Measurements from ENCODE around the gene SASH1.
"Not testable (repeated sequence)": the region's sequence is repeated elsewhere in the genome, so short reads cannot be mapped to it uniquely, and the experiment has no call there.

The SASH1 gene

GRCh38 chr6:148370176-148370575, 27.5 kb downstream of the SASH1 start:
- DNase-seq: no peak

GRCh38 chr6:148374040-148374774, 31.6 kb downstream of the SASH1 start:
- no peak for DNase-seq

GRCh38 chr6:148375401-148375800, 32.8 kb downstream of the SASH1 start:
- no peak for DNase-seq

- DNase-seq: no peak
These were observed 36.8 kb downstream of the SASH1 start for GRCh38 chr6:148379481-148379880.

DNA sequence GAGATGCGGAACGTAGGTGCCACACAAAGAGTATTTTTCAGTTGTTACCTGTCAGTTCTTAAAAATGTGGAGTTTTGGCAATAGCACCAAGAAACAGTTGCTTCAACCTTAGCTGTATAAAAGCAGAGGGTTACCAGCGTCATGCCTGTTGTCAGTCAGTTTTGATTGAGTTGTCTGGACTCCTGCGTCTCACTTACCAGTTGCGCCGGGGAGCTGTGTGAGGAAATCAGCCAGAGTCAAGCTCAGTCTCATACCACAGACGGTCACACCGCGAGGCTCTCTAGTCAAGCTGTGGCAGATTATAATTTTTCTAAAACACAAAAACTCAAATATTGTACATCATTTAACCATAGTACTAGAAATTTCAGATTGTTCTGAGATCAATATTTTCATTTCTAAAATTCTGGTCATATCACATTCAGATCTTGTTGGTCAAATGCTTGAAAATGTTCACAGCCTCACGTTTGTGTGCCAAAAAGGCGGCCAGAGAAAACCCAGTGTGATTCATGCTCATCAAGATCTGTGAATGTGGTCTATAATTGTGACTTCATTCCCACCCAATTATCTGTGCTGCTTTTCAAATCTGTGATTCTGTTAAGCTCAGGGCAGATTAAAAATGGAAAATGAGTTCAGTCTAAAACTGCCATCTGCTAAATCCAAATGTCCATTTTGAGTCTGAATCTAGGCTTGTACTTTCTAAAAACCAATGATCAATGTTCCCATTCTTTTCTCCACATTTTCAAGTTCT, 37.5 kb downstream of the SASH1 start:
- DNase-seq: no peak

DNA sequence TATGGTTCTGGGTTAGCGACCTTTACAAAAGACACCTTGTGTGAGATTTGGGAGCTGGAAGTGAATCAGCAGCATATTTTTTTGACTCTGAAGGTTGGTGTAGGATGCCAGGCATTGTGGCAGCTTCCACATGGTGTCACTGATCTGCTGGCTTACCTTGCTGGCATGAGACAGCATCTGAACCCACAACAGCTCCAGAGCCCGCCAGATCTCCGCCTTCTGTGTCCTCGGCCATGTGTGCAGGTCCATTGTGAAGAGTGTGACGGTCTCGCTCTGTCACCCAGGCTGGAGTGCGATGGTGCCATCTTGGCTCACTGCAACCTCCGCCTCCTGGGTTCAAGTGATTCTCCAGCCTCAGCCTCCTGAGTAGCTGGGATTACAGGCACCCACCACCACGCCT, 39.4 kb downstream of the SASH1 start:
- not testable (repeated sequence) for DNase-seq

- no peak for DNase-seq
These were observed 40.2 kb downstream of the SASH1 start for GRCh38 chr6:148382861-148383260.

GRCh38 chr6:148383658-148384368, 41.2 kb downstream of the SASH1 start:
- no peak for DNase-seq

- no peak for DNase-seq
These were observed 42.7 kb downstream of the SASH1 start for GRCh38 chr6:148385379-148385778.

- DNase-seq: no peak
These were observed 45.9 kb downstream of the SASH1 start for GRCh38 chr6:148388521-148388920.

- DNase-seq: peak; percentile 33
These were observed 46.4 kb downstream of the SASH1 start for GRCh38 chr6:148389086-148389485.

GRCh38 chr6:148389917-148390316, 47.3 kb downstream of the SASH1 start:
- DNase-seq: no peak

- DNase-seq: not testable (repeated sequence)
These were observed 49.5 kb downstream of the SASH1 start for GRCh38 chr6:148392127-148392526.

GRCh38 chr6:148392671-148393070, 50.0 kb downstream of the SASH1 start:
- no peak for DNase-seq

GRCh38 chr6:148395583-148396101, 53.0 kb downstream of the SASH1 start:
- no peak for DNase-seq

- DNase-seq: no peak
These were observed 53.8 kb downstream of the SASH1 start for GRCh38 chr6:148396411-148396810.

DNA sequence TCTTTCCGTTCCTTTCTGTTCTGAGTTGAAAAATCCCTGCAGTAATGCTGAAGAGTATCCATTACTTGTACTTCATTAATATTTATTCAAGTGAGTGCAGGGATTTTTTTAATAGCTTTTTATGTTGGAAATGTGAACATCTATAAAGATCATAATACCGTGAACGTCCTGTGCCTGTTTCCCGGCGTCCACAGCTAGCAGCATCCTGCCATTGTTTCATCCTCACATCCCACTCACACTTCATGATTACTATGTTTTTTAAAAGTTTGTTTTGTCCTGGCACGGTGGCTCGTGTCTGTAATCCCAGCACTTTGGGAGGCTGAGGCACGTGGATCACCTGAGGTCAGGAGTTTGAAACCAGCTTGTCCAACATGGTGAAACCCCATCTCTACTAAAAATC, 54.3 kb downstream of the SASH1 start:
- DNase-seq: no peak

GRCh38 chr6:148398244-148398643, 55.6 kb downstream of the SASH1 start:
- no peak for DNase-seq

GRCh38 chr6:148398678-148399077, 56.0 kb downstream of the SASH1 start:
- no peak for DNase-seq

DNA sequence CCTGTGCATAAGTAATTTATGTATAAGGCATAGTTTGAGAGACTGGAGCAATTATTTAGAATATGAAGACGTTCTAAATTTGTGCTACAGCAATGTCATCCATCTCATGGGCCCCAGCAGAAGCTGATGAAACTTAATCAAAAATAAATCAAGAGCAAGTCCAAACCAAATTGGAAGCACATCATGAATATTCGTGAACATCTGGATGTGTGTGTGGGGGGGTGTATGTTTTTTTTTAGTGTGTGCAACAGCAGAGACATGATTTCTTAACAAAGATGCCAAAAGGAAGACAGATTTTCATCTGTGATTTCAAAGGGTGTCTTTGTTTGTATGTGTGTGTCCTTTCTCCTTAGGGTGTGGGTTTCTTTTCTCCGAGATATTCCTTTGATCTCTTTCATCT, 58.9 kb downstream of the SASH1 start:
- no peak for DNase-seq

- no peak for DNase-seq
These were observed 61.9 kb downstream of the SASH1 start for GRCh38 chr6:148404456-148405054.

- DNase-seq: no peak
These were observed 63.3 kb downstream of the SASH1 start for GRCh38 chr6:148405894-148406293.

All from NCI-H510A treated with DMSO at 0.1 percent for 48 hours (cell line).